DND-41 (cell line): ENCODE results near the gene FLNA.

Experiments
- ATAC-seq: fragments of 200-7000 bp; cut with Tn5 transposase; 3 replicates; pipeline ENCODE4 v1.9.1; 2021; ENCODE audit warnings: low read depth; ENCODE audit not compliant: insufficient read depth
- DNase-seq: peaks from one replicate; pipeline ENCODE4 v3.0.0-alpha.2; 2020
- H2AFZ ChIP-seq: 2 replicates; pipeline ENCODE4 v1.6.0; 2012; ENCODE audit warnings: low read depth, low read length
- H3K27ac ChIP-seq: 2 replicates; pipeline ENCODE4 v1.5.1; 2012; ENCODE audit warnings: low read length, inconsistent platforms
- H3K27me3 ChIP-seq: fragments of 200-600 bp; sonication (generic); 2 replicates; pipeline ENCODE4 v1.6.0; 2012; ENCODE audit warnings: low read length, mild to moderate bottlenecking, inconsistent platforms; ENCODE audit not compliant: insufficient read depth, poor library complexity
- H3K36me3 ChIP-seq: 2 replicates; pipeline ENCODE4 v1.5.1; 2012; ENCODE audit warnings: low read length, inconsistent platforms; ENCODE audit not compliant: insufficient read depth
- H3K4me1 ChIP-seq: 2 replicates; pipeline ENCODE4 v1.5.1; 2012; ENCODE audit warnings: mild to moderate bottlenecking, low read length; ENCODE audit not compliant: insufficient read depth
- H3K4me2 ChIP-seq: 2 replicates; pipeline ENCODE4 v1.6.0; 2012; ENCODE audit warnings: mild to moderate bottlenecking, moderate library complexity, low read length, inconsistent platforms; ENCODE audit not compliant: insufficient read depth
- H3K4me3 ChIP-seq, 2 experiments: fragments of 200-600 bp in 1 of 2; shearing (Covaris generic) in 1 of 2; 2 replicates each; pipeline ENCODE4 v1.5.1; 2012 to 2016; ENCODE audit warnings: inconsistent platforms in 2 of 2, low read length in 2 of 2, mild to moderate bottlenecking in 2 of 2, low read depth in 1 of 2, moderate library complexity in 1 of 2
- H3K79me2 ChIP-seq: 2 replicates; pipeline ENCODE4 v1.6.0; 2012; ENCODE audit warnings: low read length, inconsistent platforms; ENCODE audit not compliant: insufficient read depth
- H3K9ac ChIP-seq: 2 replicates; pipeline ENCODE4 v1.6.0; 2012; ENCODE audit warnings: low read depth, mild to moderate bottlenecking, inconsistent platforms, low read length, moderate library complexity
- H3K9me3 ChIP-seq: 2 replicates; pipeline ENCODE4 v1.5.1; 2012; ENCODE audit warnings: low read length, moderate library complexity, mild to moderate bottlenecking, inconsistent platforms; ENCODE audit not compliant: insufficient read depth, severe bottlenecking
- H4K20me1 ChIP-seq: 2 replicates; pipeline ENCODE4 v1.6.0; 2012; ENCODE audit warnings: low read length; ENCODE audit not compliant: insufficient read depth
- EZH2 ChIP-seq: IDR thresholded peaks from 3 replicates; pipeline ENCODE4 v1.6.1; 2012; ENCODE audit warnings: borderline replicate concordance, low read depth, mild to moderate bottlenecking, moderate library complexity, low read length, inconsistent platforms; ENCODE audit not compliant: severe bottlenecking
- TF ChIP-seq, protein P1 (sequence below): IDR thresholded peaks from 2 replicates; pipeline ENCODE4 v1.5.1; 2012; ENCODE audit warnings: borderline replicate concordance, low read length, moderate library complexity, mild to moderate bottlenecking; ENCODE audit not compliant: poor library complexity, severe bottlenecking; ENCODE audit errors: extremely low read depth

FLNA gene

DNA sequence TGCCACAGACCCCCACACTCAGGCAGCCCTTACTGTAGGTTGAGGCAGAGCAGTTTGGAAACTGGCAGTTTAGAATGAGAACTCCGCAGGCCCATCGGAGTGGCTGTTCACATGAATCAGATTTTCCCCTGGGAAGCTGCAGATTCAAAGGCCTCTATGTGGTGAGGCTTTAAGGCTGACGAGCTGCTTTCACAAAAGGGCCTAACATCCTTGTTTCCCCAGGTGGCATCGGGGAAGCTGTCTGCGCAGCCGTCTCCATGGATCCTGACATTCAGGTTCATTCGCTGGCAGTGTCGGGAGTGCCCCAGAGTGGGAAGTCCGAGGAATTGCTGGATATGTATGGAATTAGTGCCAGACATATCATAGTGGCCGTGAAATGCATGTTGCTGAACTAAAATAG, 45.1 kb downstream of the FLNA start:
- Histone ChIP-seq H3K4me1 (peaks cover 12% of the 10 kb centered on the region), H2AFZ (no peak overlapping the region), H3K4me3 (no peak overlapping the region), H4K20me1 (no peaks in the 10 kb centered on the region), H3K9me3 (no peaks in the 10 kb centered on the region), H3K79me2 (no peaks in the 10 kb centered on the region), H3K36me3 (no peaks in the 10 kb centered on the region), H3K27me3 (no peaks in the 10 kb centered on the region), H3K27ac (no peak overlapping the region), H3K9ac (no peak overlapping the region), H3K4me2 (no peak overlapping the region)
- ATAC-seq, result no peak
- no peak for DNase-seq
- TF ChIP-seq, protein P1, sequence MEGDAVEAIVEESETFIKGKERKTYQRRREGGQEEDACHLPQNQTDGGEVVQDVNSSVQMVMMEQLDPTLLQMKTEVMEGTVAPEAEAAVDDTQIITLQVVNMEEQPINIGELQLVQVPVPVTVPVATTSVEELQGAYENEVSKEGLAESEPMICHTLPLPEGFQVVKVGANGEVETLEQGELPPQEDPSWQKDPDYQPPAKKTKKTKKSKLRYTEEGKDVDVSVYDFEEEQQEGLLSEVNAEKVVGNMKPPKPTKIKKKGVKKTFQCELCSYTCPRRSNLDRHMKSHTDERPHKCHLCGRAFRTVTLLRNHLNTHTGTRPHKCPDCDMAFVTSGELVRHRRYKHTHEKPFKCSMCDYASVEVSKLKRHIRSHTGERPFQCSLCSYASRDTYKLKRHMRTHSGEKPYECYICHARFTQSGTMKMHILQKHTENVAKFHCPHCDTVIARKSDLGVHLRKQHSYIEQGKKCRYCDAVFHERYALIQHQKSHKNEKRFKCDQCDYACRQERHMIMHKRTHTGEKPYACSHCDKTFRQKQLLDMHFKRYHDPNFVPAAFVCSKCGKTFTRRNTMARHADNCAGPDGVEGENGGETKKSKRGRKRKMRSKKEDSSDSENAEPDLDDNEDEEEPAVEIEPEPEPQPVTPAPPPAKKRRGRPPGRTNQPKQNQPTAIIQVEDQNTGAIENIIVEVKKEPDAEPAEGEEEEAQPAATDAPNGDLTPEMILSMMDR, result no peak
- TF ChIP-seq EZH2, result no peak

DNA sequence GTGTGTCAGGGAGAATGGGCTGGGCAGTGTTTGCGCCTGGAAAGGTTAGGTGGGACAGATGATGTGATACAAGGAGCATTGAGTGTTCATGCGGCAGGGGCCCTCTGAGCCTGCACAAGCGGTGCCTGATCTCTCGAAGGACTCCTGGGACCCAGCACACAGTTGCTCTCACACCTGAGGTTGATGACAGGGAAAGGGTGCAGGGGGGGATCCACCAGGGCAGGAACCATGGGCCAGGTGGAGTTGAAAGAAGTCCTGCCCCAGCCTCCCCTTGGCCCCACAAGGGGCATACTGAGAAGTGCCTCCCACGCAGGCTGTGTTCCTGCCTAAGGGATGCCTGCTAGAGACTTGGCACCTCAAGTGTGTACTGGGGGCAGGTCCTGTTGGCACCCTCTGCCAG, 45.8 kb downstream of the FLNA start:
- no peaks in the 10 kb centered on the region for H3K9me3 ChIP-seq
- H4K20me1 ChIP-seq, result no peaks in the 10 kb centered on the region
- no peak for DNase-seq
- no peak for TF ChIP-seq EZH2
- TF ChIP-seq, protein P1, result no peak
- H3K36me3 ChIP-seq, result no peaks in the 10 kb centered on the region
- no peaks in the 10 kb centered on the region for H3K27me3 ChIP-seq
- no peaks in the 10 kb centered on the region for H3K79me2 ChIP-seq
- peaks cover 12% of the 10 kb centered on the region for H3K4me1 ChIP-seq
- no peak overlapping the region for H3K4me3 ChIP-seq
- H3K27ac ChIP-seq, result no peak overlapping the region
- ATAC-seq, result no peak
- no peak overlapping the region for H3K4me2 ChIP-seq
- H2AFZ ChIP-seq, result no peak overlapping the region
- no peak overlapping the region for H3K9ac ChIP-seq

DNA sequence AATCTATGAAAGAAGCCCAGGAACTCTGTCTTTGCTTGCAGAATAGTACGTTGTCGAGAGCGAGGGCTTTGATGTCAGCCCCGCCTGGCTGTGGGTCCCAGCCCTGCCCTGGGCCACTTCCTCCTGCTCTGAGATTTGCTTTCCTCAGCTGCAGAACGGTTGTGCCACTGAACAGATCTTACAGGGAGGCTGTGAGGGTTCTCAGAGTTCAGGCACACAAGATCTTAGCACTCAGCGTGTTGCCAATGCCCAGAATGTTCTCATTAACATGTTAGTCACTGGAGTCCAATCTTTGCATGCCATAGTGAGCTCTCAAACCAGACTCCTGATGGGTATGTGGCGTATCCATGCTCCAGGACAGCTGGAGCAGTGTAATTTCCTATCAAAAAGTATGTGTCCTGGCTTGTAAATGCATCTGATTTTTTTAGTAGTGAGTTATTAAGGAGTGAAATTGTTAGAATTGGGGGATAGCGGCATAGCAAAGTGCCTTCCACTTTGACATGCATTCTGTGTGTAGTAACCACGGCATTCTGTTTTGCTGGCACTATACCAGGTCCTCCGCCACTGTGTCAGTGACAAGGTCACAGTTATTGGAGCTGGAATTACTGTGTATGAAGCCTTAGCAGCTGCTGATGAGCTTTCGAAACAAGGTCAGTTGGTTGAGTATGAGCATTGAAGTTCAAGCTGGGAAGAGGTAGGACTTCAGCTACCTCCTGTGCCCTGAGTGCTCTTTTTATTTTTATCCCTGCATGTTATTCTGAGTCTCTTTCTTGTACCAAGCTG, 47.2 kb downstream of the FLNA start:
- no peak overlapping the region for H2AFZ ChIP-seq
- H3K9me3 ChIP-seq, result no peaks in the 10 kb centered on the region
- TF ChIP-seq EZH2, result no peak
- TF ChIP-seq, protein P1, result no peak

More for the DNA sequence above, 47.2 kb downstream of the FLNA start:
- H3K4me1 ChIP-seq, result peaks cover 12% of the 10 kb centered on the region
- no peaks in the 10 kb centered on the region for H3K79me2 ChIP-seq
- H3K4me2 ChIP-seq, result peak overlapping the region; percentile 9; the same call in 1 of the 2 replicates
- no peak overlapping the region for H3K27ac ChIP-seq
- DNase-seq, result peak; percentile 72
- peak; percentile 100 for ATAC-seq
- H3K9ac ChIP-seq, result no peak overlapping the region
- no peaks in the 10 kb centered on the region for H3K36me3 ChIP-seq
- no peaks in the 10 kb centered on the region for H3K27me3 ChIP-seq
- H4K20me1 ChIP-seq, result no peaks in the 10 kb centered on the region
- H3K4me3 ChIP-seq, result no peak overlapping the region
